NOMO-1 treated with DMSO at 0.1 percent for 48 hours (cell line): Measurements from ENCODE around the gene PTPN23.

Experiments used
- DNase-seq: peaks from one replicate; lab custom pipeline; 2025; ENCODE audit not compliant: unreplicated experiment; lab: John Stamatoyannopoulos, UW

Gene PTPN23

GRCh38 chr3:47405820-47406761 lies 25.3 kb downstream of the PTPN23 start:
- DNase-seq, result peak; percentile 2

GRCh38 chr3:47406762-47407149 lies 25.9 kb downstream of the PTPN23 start:
- DNase-seq, result no peak

GRCh38 chr3:47407237-47407636 lies 26.4 kb downstream of the PTPN23 start:
- no peak for DNase-seq

- no peak for DNase-seq
These were observed 27.3 kb downstream of the PTPN23 start for GRCh38 chr3:47407896-47408838.

- DNase-seq, result no peak
These were observed 28.0 kb downstream of the PTPN23 start for GRCh38 chr3:47408839-47409229.

GRCh38 chr3:47409284-47409683 lies 28.5 kb downstream of the PTPN23 start:
- DNase-seq, result no peak

GRCh38 chr3:47409688-47410416 lies 29.0 kb downstream of the PTPN23 start:
- DNase-seq, result no peak

- DNase-seq, result no peak
These were observed 29.5 kb downstream of the PTPN23 start for GRCh38 chr3:47410417-47410720.

GRCh38 chr3:47410801-47411646 lies 30.2 kb downstream of the PTPN23 start:
- no peak for DNase-seq

- DNase-seq, result no peak
These were observed 31.1 kb downstream of the PTPN23 start for GRCh38 chr3:47411696-47412452.

GRCh38 chr3:47412453-47412756 lies 31.6 kb downstream of the PTPN23 start:
- DNase-seq, result no peak

- no peak for DNase-seq
These were observed 32.2 kb downstream of the PTPN23 start for GRCh38 chr3:47412842-47413520.

GRCh38 chr3:47413751-47414150 lies 32.9 kb downstream of the PTPN23 start:
- DNase-seq, result no peak

GRCh38 chr3:47414161-47414564 lies 33.3 kb downstream of the PTPN23 start:
- DNase-seq, result no peak

GRCh38 chr3:47414666-47415587 lies 34.1 kb downstream of the PTPN23 start:
- no peak for DNase-seq

GRCh38 chr3:47416041-47416440 lies 35.2 kb downstream of the PTPN23 start:
- no peak for DNase-seq

GRCh38 chr3:47418167-47419082 lies 37.6 kb downstream of the PTPN23 start:
- DNase-seq, result no peak
